SK-N-SH treated with all-trans-retinoic acid at 6 μM for 48 hours (cell line): ENCODE results near the gene ATF6B.

Experiments used
- PATZ1 ChIP-seq: fragments of 250-450 bp; sonication (Bioruptor Pico); IDR thresholded peaks from 2 replicates; pipeline ENCODE4 v1.8.0; 2020; ENCODE audit warnings: mild to moderate bottlenecking, moderate library complexity, borderline replicate concordance
- PPARA ChIP-seq: fragments of 250-450 bp; sonication (Bioruptor Pico); IDR thresholded peaks from 2 replicates; pipeline ENCODE4 v1.5.0; 2020; ENCODE audit warnings: mild to moderate bottlenecking, borderline replicate concordance

- TF ChIP-seq PPARA (CRISPR knock-in tag), result no peak
- TF ChIP-seq PATZ1 (CRISPR knock-in tag), result no peak
These were observed 9.0 kb downstream of the ATF6B start for GRCh38 chr6:32118782-32119628.
